GM23338 (cell line): ENCODE data around the gene SCARF1.
"Not testable (repeated sequence)": the region's sequence is repeated elsewhere in the genome, so short reads cannot be mapped to it uniquely, and the experiment has no call there.

Experiments
- POLR2AphosphoS5 ChIP-seq: IDR thresholded peaks from 2 replicates; pipeline ENCODE4 v1.6.1; 2016; ENCODE audit warnings: antibody characterized with exemption, low read depth
- ZNF331 ChIP-seq: fragments of 250-450 bp; sonication (Bioruptor Pico); IDR thresholded peaks from 2 replicates; pipeline ENCODE4 v1.5.0; 2020; ENCODE audit warnings: low read depth, mild to moderate bottlenecking, moderate library complexity
- TF ChIP-seq, protein P1 (sequence below), 2 experiments: fragments of 200-600 bp in 1 of 2; sonication (generic) in 1 of 2; conservative IDR thresholded peaks; 2 replicates each; pipeline versions ENCODE4 v1.5.1 to v1.6.1; 2016 to 2017; ENCODE audit warnings: antibody characterized with exemption in 2 of 2, low read depth in 2 of 2, mild to moderate bottlenecking in 2 of 2, moderate library complexity in 1 of 2
- TF ChIP-seq, protein P2 (sequence below): IDR thresholded peaks from one replicate; pipeline ENCODE4 v1.6.1; 2018; ENCODE audit warnings: antibody characterized with exemption; ENCODE audit not compliant: unreplicated experiment

DNA sequence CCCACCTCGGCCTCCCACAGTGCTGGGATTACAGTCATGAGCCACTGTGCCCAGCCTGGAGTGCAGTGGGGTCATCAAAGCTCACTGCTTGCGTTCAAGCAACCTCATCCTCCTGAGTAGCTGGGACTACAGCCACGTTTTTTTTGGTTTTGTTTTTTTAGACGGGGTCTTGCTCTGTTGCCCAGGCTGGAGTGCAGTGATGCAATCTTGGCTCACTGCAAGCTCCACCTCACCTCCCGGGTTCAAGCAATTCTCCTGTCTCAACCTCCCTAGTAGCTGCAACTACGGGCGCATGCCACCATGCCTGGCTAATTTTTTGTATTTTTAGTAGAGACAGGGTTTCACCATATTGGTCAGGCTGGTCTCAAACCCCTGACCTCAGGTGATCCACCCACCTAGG lies 7.3 kb upstream of the SCARF1 start:
- TF ChIP-seq, protein P1, sequence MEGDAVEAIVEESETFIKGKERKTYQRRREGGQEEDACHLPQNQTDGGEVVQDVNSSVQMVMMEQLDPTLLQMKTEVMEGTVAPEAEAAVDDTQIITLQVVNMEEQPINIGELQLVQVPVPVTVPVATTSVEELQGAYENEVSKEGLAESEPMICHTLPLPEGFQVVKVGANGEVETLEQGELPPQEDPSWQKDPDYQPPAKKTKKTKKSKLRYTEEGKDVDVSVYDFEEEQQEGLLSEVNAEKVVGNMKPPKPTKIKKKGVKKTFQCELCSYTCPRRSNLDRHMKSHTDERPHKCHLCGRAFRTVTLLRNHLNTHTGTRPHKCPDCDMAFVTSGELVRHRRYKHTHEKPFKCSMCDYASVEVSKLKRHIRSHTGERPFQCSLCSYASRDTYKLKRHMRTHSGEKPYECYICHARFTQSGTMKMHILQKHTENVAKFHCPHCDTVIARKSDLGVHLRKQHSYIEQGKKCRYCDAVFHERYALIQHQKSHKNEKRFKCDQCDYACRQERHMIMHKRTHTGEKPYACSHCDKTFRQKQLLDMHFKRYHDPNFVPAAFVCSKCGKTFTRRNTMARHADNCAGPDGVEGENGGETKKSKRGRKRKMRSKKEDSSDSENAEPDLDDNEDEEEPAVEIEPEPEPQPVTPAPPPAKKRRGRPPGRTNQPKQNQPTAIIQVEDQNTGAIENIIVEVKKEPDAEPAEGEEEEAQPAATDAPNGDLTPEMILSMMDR (conservative IDR thresholded peaks at IDR 0.05; ENCODE audit: low read depth in 2 of 2), result not testable (repeated sequence)
- TF ChIP-seq, protein P2, sequence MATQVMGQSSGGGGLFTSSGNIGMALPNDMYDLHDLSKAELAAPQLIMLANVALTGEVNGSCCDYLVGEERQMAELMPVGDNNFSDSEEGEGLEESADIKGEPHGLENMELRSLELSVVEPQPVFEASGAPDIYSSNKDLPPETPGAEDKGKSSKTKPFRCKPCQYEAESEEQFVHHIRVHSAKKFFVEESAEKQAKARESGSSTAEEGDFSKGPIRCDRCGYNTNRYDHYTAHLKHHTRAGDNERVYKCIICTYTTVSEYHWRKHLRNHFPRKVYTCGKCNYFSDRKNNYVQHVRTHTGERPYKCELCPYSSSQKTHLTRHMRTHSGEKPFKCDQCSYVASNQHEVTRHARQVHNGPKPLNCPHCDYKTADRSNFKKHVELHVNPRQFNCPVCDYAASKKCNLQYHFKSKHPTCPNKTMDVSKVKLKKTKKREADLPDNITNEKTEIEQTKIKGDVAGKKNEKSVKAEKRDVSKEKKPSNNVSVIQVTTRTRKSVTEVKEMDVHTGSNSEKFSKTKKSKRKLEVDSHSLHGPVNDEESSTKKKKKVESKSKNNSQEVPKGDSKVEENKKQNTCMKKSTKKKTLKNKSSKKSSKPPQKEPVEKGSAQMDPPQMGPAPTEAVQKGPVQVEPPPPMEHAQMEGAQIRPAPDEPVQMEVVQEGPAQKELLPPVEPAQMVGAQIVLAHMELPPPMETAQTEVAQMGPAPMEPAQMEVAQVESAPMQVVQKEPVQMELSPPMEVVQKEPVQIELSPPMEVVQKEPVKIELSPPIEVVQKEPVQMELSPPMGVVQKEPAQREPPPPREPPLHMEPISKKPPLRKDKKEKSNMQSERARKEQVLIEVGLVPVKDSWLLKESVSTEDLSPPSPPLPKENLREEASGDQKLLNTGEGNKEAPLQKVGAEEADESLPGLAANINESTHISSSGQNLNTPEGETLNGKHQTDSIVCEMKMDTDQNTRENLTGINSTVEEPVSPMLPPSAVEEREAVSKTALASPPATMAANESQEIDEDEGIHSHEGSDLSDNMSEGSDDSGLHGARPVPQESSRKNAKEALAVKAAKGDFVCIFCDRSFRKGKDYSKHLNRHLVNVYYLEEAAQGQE, result not testable (repeated sequence)
- not testable (repeated sequence) for TF ChIP-seq POLR2AphosphoS5; ZNF331 (CRISPR knock-in tag)
